ENCODE results near the gene ADAM33.

Gene ADAM33

DNA sequence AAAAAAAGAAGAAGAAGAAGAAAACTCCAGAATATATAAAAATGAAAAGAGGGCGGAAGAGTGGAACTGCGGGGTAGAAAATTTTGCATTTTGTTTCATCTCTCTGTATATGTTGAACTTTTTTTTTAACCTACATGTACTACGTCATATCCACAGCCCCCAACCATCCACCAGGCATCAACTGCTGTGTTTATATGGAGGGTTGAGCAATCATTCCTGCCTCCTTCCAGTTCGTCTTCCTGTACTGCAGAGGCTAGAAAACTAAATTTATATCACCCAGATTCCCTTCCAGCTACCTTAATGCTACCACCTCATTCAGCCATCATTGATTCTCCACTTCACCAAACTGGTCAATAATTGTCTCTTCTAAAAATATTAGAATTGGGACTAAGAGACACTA lies 40.1 kb upstream of the ADAM33 start:
- Histone ChIP-seq H3K36me3 (ENCODE audit: insufficient read depth, low read length) (no peaks in the 10 kb centered on the region), H3K79me2 (ENCODE audit: control insufficient read depth, insufficient read depth, low read length, unreplicated experiment) (no peaks in the 10 kb centered on the region), H3K4me3 (ENCODE audit: low read depth, low read length) (no peak overlapping the region), H2AFZ (ENCODE audit: low read length, unreplicated experiment) (no peak overlapping the region), H3K4me1 (ENCODE audit: control insufficient read depth, insufficient read depth, low read length, unreplicated experiment) (no peaks in the 10 kb centered on the region), H3K27ac (ENCODE audit: low read depth, low read length) (no peak overlapping the region), H3K27me3 (ENCODE audit: insufficient read depth, low read length) (peaks cover 20% of the 10 kb centered on the region)

DNA sequence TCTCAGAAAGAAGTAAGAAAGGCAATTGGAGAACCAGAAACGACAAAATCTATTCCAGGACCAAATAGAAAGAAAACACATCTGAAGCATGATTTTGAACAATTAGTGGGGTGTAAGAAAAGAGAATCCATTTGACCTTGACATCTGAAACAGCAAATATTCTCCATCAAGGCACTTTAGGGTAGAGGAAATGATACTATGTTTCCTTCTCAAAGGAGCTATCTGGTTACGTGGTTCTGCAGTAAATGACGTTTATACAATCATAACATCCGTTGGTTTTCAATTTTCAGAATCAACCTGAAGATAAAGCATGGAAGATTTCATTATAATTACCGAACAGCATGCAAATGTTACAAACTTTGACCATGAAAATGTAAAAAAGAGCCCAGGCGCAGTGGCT lies 38.8 kb upstream of the ADAM33 start:
- Histone ChIP-seq H3K36me3 (ENCODE audit: insufficient read depth, low read length) (no peaks in the 10 kb centered on the region), H3K79me2 (ENCODE audit: control insufficient read depth, insufficient read depth, low read length, unreplicated experiment) (no peaks in the 10 kb centered on the region), H2AFZ (ENCODE audit: low read length, unreplicated experiment) (no peak overlapping the region), H3K4me1 (ENCODE audit: control insufficient read depth, insufficient read depth, low read length, unreplicated experiment) (no peaks in the 10 kb centered on the region), H3K27me3 (ENCODE audit: insufficient read depth, low read length) (peaks cover 20% of the 10 kb centered on the region), H3K27ac (ENCODE audit: low read depth, low read length) (no peak overlapping the region), H3K4me3 (ENCODE audit: low read depth, low read length) (no peak overlapping the region)

DNA sequence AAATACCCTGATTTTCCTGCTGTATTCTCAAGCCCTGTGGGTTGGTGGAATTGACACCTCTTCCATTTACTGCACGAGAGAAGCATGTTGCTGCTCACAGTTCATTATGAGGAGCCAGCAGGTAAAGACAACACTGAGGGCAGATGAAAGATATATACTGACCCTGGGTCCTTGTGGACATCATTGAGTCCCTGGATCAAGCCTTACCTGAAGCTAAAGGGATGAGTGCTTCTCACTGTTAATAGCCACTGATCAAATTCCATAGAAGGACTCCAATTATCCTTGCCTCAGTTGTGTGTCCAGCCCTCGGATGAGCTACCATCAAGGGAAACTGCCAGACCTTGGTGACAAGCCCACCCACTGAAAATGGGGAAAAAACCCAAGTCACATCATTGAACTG lies 38.3 kb upstream of the ADAM33 start:
- Histone ChIP-seq H2AFZ (ENCODE audit: low read length, unreplicated experiment) (no peak overlapping the region), H3K4me3 (ENCODE audit: low read depth, low read length) (no peak overlapping the region), H3K27ac (ENCODE audit: low read depth, low read length) (no peak overlapping the region), H3K4me1 (ENCODE audit: control insufficient read depth, insufficient read depth, low read length, unreplicated experiment) (no peaks in the 10 kb centered on the region), H3K79me2 (ENCODE audit: control insufficient read depth, insufficient read depth, low read length, unreplicated experiment) (no peaks in the 10 kb centered on the region), H3K36me3 (ENCODE audit: insufficient read depth, low read length) (no peaks in the 10 kb centered on the region), H3K27me3 (ENCODE audit: insufficient read depth, low read length) (peaks cover 20% of the 10 kb centered on the region)

DNA sequence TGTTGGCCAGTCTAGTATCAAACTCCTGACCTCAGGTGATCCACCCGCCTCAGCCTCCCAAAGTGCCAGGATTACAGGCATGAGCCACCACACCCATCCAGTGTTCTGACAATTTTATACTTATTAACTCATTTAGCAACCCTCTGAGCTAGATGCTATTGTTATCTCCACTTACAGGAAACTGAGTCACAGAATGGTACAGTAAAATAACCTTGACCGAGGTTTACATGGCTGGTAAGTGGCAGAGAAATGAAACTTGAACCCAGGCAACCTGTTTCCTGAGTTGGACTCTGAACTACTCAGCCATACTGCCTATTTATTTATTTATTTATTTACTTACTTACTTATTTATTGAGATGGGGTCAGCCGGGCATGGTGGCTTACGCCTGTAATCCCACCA lies 37.2 kb upstream of the ADAM33 start:
- no peaks in the 10 kb centered on the region for H3K79me2 ChIP-seq (ENCODE audit: control insufficient read depth, insufficient read depth, low read length, unreplicated experiment)
- no peaks in the 10 kb centered on the region for H3K4me1 ChIP-seq (ENCODE audit: control insufficient read depth, insufficient read depth, low read length, unreplicated experiment)
- H3K27ac ChIP-seq (ENCODE audit: low read depth, low read length) = no peak overlapping the region
- H2AFZ ChIP-seq (ENCODE audit: low read length, unreplicated experiment) = no peak overlapping the region
- no peak overlapping the region for H3K4me3 ChIP-seq (ENCODE audit: low read depth, low read length)
- H3K27me3 ChIP-seq (ENCODE audit: insufficient read depth, low read length) = peaks cover 11% of the 10 kb centered on the region
- no peaks in the 10 kb centered on the region for H3K36me3 ChIP-seq (ENCODE audit: insufficient read depth, low read length)

DNA sequence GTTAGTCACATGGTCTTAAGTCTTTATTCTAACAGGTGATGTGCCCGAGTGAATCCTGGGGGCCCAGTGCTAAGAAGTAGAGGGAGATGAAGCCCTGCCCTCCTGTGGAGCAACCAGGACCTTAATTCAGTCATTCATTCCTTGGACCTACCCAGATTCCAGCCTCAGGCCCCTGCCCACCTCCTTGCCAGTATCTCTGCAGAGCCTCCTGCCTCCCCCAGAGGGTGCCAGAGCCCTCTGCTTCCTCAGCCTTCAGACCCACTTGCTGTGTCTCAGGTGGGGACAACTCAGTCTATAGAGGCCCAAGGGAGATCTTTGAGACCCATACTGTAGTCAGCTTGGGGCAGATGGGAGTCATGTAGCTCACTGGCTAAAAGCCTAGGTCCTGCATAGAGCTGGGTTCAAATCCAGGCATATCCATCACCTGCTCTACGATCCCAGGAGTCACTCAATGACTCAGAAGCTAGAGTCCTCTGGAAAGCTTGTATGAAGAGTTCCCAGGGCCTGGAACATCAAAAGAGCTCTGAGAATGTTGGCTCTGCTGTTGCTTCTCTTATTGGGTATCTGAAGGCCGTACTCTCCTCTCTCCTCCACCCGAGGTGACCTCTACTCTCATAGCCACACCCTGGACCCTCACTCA lies 34.5 kb upstream of the ADAM33 start:
- Histone ChIP-seq H3K27me3 (ENCODE audit: insufficient read depth, low read length) (peaks cover 11% of the 10 kb centered on the region), H3K36me3 (ENCODE audit: insufficient read depth, low read length) (no peaks in the 10 kb centered on the region), H2AFZ (ENCODE audit: low read length, unreplicated experiment) (no peak overlapping the region), H3K27ac (ENCODE audit: low read depth, low read length) (no peak overlapping the region), H3K79me2 (ENCODE audit: control insufficient read depth, insufficient read depth, low read length, unreplicated experiment) (no peaks in the 10 kb centered on the region), H3K4me1 (ENCODE audit: control insufficient read depth, insufficient read depth, low read length, unreplicated experiment) (no peaks in the 10 kb centered on the region), H3K4me3 (ENCODE audit: low read depth, low read length) (no peak overlapping the region)

DNA sequence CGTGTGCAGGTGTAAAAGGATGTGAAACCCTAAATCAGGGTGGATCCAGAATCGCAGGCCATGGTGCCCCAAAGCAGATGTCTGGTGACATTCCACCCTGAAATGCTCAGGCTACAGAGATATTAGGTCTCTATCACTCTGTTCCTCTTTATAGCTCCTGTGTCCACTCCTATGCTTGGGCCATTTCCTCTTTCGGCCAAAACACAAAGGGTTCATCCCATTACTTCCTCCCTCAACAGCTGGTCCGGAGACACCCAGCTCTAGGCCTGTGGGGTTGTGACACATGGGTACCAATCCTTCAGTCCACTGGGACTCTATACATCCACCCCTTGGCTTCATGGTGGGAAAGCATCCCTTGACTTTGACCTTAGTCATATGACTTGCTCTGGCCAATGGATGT lies 32.3 kb upstream of the ADAM33 start:
- Histone ChIP-seq H3K36me3 (ENCODE audit: insufficient read depth, low read length) (no peaks in the 10 kb centered on the region), H3K79me2 (ENCODE audit: control insufficient read depth, insufficient read depth, low read length, unreplicated experiment) (no peaks in the 10 kb centered on the region), H2AFZ (ENCODE audit: low read length, unreplicated experiment) (no peak overlapping the region), H3K27me3 (ENCODE audit: insufficient read depth, low read length) (no peaks in the 10 kb centered on the region), H3K27ac (ENCODE audit: low read depth, low read length) (no peak overlapping the region), H3K4me1 (ENCODE audit: control insufficient read depth, insufficient read depth, low read length, unreplicated experiment) (no peaks in the 10 kb centered on the region), H3K4me3 (ENCODE audit: low read depth, low read length) (no peak overlapping the region)

DNA sequence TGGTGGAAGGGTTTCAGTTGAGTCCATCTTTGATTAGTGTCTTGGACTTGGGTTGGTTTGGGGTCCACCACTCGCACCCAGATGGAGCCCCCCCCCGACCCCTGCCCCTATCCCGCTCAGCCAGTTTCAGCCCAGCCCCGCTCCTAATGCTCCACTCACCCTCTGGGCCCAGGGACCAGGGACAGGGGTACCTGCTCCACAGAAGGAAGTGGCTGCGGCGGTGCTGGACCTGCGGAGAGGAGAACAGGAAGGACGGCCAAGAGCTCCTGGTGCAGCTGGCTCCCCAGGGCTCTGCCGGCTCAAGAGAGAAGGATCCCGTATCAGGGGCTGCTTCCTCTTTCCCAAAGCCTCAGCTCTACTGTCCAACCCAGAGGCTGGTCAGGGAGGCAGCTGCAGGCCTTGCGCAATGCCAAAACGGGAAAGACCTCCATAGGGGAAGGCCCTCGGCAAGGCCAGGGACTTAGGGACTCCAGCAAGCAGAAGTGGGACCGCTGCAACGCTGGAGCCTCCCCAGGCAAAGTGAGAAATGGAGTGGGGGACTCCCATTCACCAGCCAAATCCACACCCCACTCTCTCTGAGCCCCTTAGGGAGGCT lies 30.6 kb upstream of the ADAM33 start, which contains the start of gene SIGLEC1:
Gene SIGLEC1, minus strand, starts transcription at position 322 of the 595 bp plus-strand sequence. CDS start 5,472 bp downstream, outside the sequence.
- no peak within 1 kb of the TSS for H2AFZ ChIP-seq (ENCODE audit: low read length, unreplicated experiment)
- no peaks in the 10 kb centered on the region for H3K36me3 ChIP-seq (ENCODE audit: insufficient read depth, low read length)
- no peak within 1 kb of the TSS for H3K27ac ChIP-seq (ENCODE audit: low read depth, low read length)
- H3K27me3 ChIP-seq (ENCODE audit: insufficient read depth, low read length) = no peaks in the 10 kb centered on the region
- no peaks in the 10 kb centered on the region for H3K79me2 ChIP-seq (ENCODE audit: control insufficient read depth, insufficient read depth, low read length, unreplicated experiment)
- H3K4me3 ChIP-seq (ENCODE audit: low read depth, low read length) = no peak within 1 kb of the TSS
- H3K4me1 ChIP-seq (ENCODE audit: control insufficient read depth, insufficient read depth, low read length, unreplicated experiment) = no peaks in the 10 kb centered on the region

DNA sequence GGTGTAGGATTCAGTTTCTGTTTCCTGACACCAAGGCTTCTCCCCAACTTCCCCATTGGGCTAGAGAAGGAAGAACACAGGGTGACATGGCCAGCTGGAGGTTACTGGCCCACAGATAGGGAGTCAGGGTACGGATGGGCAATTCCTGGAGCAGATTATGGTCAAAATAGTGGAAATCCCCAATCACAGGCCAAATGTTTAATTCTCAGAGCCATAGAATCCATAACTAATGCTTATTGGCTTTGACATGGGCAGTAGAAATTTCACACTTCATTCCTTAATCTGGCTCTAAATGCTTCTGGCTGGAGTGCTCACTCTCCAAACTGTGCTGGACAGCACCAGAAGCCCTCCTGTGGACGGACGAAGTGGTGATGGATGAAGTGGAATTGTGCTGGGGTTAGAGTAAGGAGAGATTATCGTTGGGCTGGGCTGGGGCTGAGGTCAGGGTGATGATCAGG lies 29.7 kb upstream of the ADAM33 start:
- H3K4me3 ChIP-seq (ENCODE audit: low read depth, low read length) = no peak overlapping the region
- no peaks in the 10 kb centered on the region for H3K4me1 ChIP-seq (ENCODE audit: control insufficient read depth, insufficient read depth, low read length, unreplicated experiment)
- no peaks in the 10 kb centered on the region for H3K36me3 ChIP-seq (ENCODE audit: insufficient read depth, low read length)
- H3K79me2 ChIP-seq (ENCODE audit: control insufficient read depth, insufficient read depth, low read length, unreplicated experiment) = no peaks in the 10 kb centered on the region
- no peak overlapping the region for H3K27ac ChIP-seq (ENCODE audit: low read depth, low read length)
- no peaks in the 10 kb centered on the region for H3K27me3 ChIP-seq (ENCODE audit: insufficient read depth, low read length)
- no peak overlapping the region for H2AFZ ChIP-seq (ENCODE audit: low read length, unreplicated experiment)

DNA sequence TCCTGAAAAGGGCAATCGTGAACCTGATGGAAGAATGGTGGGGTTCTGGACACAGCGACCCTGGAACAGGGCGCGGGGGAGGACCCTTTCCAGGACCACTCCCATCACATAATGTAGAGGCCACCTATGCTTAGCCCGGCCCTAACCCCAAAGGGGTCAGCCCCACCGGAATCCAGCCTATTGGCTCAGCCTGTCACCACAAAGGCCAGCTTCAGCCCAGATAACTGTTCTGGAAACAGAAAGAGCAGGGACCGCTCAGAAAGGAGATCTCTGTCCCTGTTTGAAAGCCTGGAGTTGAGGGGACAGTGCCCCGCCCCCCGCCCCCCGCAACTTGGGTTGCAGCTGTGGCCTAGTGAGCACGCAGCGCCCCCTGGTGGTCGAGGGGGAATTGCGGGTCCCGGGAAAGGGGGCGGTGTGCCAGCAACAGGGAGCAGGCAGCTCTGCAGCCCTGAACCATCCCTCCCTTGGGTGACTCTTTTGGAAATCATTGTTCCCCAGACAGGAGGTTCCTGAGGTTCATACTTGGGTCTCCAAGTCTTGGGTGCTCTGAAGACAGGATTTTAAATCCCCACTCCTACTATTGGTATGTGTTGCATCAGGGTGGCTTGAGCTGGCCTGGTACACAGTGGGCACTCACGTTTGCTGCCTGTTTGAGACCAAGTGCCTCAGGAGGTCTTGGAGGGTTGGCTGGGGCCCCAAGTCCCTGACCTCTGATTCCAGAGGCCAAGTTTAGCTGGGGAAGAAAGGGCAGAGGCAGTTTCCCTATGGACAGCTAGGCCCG lies 29.1 kb upstream of the ADAM33 start:
- no peak overlapping the region for H2AFZ ChIP-seq (ENCODE audit: low read length, unreplicated experiment)
- no peaks in the 10 kb centered on the region for H3K27me3 ChIP-seq (ENCODE audit: insufficient read depth, low read length)
- H3K4me3 ChIP-seq (ENCODE audit: low read depth, low read length) = no peak overlapping the region
- H3K4me1 ChIP-seq (ENCODE audit: control insufficient read depth, insufficient read depth, low read length, unreplicated experiment) = no peaks in the 10 kb centered on the region
- H3K79me2 ChIP-seq (ENCODE audit: control insufficient read depth, insufficient read depth, low read length, unreplicated experiment) = no peaks in the 10 kb centered on the region
- no peaks in the 10 kb centered on the region for H3K36me3 ChIP-seq (ENCODE audit: insufficient read depth, low read length)
- no peak overlapping the region for H3K27ac ChIP-seq (ENCODE audit: low read depth, low read length)

DNA sequence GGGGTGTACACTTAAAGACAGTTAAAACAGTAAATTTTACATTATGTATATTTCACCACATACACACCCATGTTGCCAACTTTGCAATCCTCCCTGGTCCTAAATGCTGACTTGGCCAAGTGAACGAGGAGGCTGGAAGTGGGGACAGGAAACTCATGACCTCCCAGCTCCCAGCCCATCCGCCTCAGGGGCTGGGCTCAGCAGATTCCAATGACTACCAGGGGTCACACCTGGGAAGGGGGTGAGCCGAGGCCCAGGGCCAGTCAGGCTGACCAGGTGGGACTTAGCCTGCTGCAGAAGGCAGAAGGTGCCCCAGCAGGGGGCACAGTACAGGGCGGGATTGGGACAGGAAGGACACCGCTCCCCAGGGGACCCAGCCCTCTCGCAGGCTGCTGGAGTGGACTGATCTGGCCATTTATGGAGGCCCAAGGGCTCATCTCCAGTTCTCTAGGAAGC lies 28.2 kb upstream of the ADAM33 start:
- H3K27me3 ChIP-seq (ENCODE audit: insufficient read depth, low read length) = no peaks in the 10 kb centered on the region
- H3K79me2 ChIP-seq (ENCODE audit: control insufficient read depth, insufficient read depth, low read length, unreplicated experiment) = no peaks in the 10 kb centered on the region
- H3K4me1 ChIP-seq (ENCODE audit: control insufficient read depth, insufficient read depth, low read length, unreplicated experiment) = no peaks in the 10 kb centered on the region
- H3K36me3 ChIP-seq (ENCODE audit: insufficient read depth, low read length) = no peaks in the 10 kb centered on the region
- no peak overlapping the region for H2AFZ ChIP-seq (ENCODE audit: low read length, unreplicated experiment)
- H3K4me3 ChIP-seq (ENCODE audit: low read depth, low read length) = no peak overlapping the region
- no peak overlapping the region for H3K27ac ChIP-seq (ENCODE audit: low read depth, low read length)

Data from ACC112 (cell line).